ENCODE data around the gene PCSK9. TPM values are rescaled to one million over a fixed set of nuclear protein-coding genes. Genes with fewer than 3 reads are reported as not detected.

Gene PCSK9
- total RNA-seq, 1 donor from 2014 or later = 6.8 TPM

DNA sequence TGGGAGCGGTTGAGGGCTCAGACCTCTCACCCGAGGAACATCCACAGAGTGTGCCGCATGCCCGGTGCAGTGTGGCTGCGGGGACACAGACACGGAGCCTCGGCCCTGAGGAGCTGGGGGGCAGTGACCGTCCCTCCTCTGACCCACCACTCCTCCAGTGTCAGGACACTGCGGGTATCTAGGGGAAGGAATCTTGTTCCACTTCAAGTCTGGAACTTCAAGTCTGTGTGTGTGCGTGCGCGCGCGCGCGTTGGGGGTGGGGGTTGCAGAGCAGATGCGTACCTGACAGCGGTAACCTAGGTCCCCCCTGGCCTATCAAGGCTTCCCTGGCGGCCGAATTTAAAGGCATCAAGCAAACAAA lies 17.3 kb downstream of the PCSK9 start:
- TF ChIP-seq, protein P1, sequence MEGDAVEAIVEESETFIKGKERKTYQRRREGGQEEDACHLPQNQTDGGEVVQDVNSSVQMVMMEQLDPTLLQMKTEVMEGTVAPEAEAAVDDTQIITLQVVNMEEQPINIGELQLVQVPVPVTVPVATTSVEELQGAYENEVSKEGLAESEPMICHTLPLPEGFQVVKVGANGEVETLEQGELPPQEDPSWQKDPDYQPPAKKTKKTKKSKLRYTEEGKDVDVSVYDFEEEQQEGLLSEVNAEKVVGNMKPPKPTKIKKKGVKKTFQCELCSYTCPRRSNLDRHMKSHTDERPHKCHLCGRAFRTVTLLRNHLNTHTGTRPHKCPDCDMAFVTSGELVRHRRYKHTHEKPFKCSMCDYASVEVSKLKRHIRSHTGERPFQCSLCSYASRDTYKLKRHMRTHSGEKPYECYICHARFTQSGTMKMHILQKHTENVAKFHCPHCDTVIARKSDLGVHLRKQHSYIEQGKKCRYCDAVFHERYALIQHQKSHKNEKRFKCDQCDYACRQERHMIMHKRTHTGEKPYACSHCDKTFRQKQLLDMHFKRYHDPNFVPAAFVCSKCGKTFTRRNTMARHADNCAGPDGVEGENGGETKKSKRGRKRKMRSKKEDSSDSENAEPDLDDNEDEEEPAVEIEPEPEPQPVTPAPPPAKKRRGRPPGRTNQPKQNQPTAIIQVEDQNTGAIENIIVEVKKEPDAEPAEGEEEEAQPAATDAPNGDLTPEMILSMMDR (IDR thresholded peaks at IDR 0.05; ENCODE audit: unreplicated experiment) = no peak
- no peak overlapping the region for H3K27ac Mint-ChIP-seq (ENCODE audit: unreplicated experiment)
- H3K9me3 Mint-ChIP-seq (ENCODE audit: unreplicated experiment) = no peaks in the 10 kb centered on the region
- peaks cover 3% of the 10 kb centered on the region for H3K4me1 Mint-ChIP-seq (ENCODE audit: unreplicated experiment)
- DNase-seq (ENCODE audit: low spot score) = no peak
- no peak overlapping the region for H3K4me3 Mint-ChIP-seq (ENCODE audit: unreplicated experiment)
- H3K36me3 Mint-ChIP-seq (ENCODE audit: low read depth, unreplicated experiment) = peaks cover 3% of the 10 kb centered on the region
- H3K27me3 Mint-ChIP-seq (ENCODE audit: unreplicated experiment) = peaks cover 11% of the 10 kb centered on the region

DNA sequence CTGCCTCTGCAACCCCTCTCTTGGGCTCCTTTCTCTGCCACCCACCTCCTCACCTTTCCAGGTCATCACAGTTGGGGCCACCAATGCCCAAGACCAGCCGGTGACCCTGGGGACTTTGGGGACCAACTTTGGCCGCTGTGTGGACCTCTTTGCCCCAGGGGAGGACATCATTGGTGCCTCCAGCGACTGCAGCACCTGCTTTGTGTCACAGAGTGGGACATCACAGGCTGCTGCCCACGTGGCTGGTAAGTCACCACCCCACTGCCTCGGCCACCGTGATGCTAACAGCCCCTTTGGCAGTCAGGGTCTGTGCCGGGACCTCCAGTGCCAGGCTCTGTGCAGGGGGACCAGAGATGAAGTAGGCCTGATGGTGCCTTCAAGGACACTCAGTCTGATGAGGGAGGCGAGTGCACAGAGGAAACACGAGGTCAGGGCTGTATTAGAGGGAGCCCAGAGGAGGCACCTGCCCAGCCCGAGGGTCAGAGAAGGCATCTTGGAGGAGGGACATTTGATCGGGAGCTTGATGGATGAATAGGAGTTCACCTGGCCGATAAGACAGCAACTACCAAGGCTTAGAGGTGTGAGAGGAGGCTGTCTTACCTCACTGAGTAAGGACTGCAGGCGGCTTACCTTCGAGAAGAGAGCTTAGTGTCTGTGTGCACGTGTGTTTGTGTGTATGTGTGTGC lies 18.1 kb downstream of the PCSK9 start:
- Mint-ChIP-seq H3K36me3 (ENCODE audit: low read depth, unreplicated experiment) (peaks cover 3% of the 10 kb centered on the region), H3K4me3 (ENCODE audit: unreplicated experiment) (no peak overlapping the region), H3K4me1 (ENCODE audit: unreplicated experiment) (no peaks in the 10 kb centered on the region), H3K27me3 (ENCODE audit: unreplicated experiment) (peaks cover 11% of the 10 kb centered on the region), H3K9me3 (ENCODE audit: unreplicated experiment) (no peaks in the 10 kb centered on the region), H3K27ac (ENCODE audit: unreplicated experiment) (no peak overlapping the region)
- no peak for DNase-seq (ENCODE audit: low spot score)
- TF ChIP-seq, protein P1 (IDR thresholded peaks at IDR 0.05; ENCODE audit: unreplicated experiment) = no peak

DNA sequence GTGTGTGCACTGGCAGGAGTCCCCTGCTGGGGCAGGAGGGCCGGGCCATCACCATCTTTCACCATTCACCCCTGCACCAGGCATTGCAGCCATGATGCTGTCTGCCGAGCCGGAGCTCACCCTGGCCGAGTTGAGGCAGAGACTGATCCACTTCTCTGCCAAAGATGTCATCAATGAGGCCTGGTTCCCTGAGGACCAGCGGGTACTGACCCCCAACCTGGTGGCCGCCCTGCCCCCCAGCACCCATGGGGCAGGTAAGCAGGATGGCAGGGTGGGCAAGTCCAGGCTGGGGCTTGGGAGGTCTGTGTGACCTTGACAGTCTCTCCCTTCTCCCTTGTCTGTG lies 18.6 kb downstream of the PCSK9 start:
- TF ChIP-seq, protein P1 (IDR thresholded peaks at IDR 0.05; ENCODE audit: unreplicated experiment) = no peak
- peaks cover 11% of the 10 kb centered on the region for H3K27me3 Mint-ChIP-seq (ENCODE audit: unreplicated experiment)
- peaks cover 3% of the 10 kb centered on the region for H3K36me3 Mint-ChIP-seq (ENCODE audit: low read depth, unreplicated experiment)
- no peak for DNase-seq (ENCODE audit: low spot score)
- H3K4me3 Mint-ChIP-seq (ENCODE audit: unreplicated experiment) = no peak overlapping the region
- no peaks in the 10 kb centered on the region for H3K9me3 Mint-ChIP-seq (ENCODE audit: unreplicated experiment)
- H3K27ac Mint-ChIP-seq (ENCODE audit: unreplicated experiment) = no peak overlapping the region
- H3K4me1 Mint-ChIP-seq (ENCODE audit: unreplicated experiment) = no peaks in the 10 kb centered on the region

DNA sequence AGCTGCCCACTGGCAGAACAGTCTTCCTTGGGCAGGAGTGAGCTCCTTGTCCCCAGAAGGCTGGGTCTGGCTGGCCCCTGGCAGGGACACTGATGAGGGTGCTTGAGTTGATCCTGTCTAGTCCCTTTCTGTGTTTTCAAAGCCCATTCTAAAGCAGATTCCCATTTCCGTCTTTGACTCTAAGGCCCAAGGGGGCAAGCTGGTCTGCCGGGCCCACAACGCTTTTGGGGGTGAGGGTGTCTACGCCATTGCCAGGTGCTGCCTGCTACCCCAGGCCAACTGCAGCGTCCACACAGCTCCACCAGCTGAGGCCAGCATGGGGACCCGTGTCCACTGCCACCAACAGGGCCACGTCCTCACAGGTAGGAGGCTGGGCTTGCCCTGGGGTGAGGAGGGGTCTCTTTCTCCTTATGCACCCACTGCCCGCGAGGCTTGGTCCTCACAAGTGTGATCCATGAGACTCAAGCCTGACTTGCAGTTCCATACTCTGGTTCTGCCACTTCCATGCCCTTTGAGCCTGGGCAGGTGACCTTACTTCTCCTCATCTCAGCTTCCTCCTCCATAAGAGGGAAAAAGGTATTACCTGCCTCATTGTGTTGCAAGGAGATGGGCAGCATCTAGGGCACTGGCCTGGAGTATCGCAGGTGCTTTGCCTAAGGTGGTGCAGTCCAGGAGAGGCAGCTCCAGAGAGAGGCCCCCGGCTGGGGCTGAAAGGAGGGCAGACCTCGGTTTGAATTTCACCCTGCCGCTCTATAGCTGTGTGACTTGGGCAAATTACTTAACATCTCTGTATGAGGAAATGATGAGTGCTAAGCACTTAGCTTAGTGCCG lies 20.2 kb downstream of the PCSK9 start:
- TF ChIP-seq, protein P1 (IDR thresholded peaks at IDR 0.05; ENCODE audit: unreplicated experiment) = no peak
- Mint-ChIP-seq H3K27me3 (ENCODE audit: unreplicated experiment) (peaks cover 11% of the 10 kb centered on the region), H3K9me3 (ENCODE audit: unreplicated experiment) (no peaks in the 10 kb centered on the region), H3K36me3 (ENCODE audit: low read depth, unreplicated experiment) (peaks cover 3% of the 10 kb centered on the region), H3K4me1 (ENCODE audit: unreplicated experiment) (no peaks in the 10 kb centered on the region), H3K27ac (ENCODE audit: unreplicated experiment) (no peak overlapping the region), H3K4me3 (ENCODE audit: unreplicated experiment) (no peak overlapping the region)
- DNase-seq (ENCODE audit: low spot score) = no peak
